HCT116 (cell line): ENCODE data around the gene BANF1. TPM values are rescaled to one million over a fixed set of nuclear protein-coding genes. Genes with fewer than 3 reads are reported as not detected.

Experiments
- ATAC-seq: fragments of 200-7000 bp; cut with Tn5 transposase; 2 replicates; pipeline ENCODE4 v1.9.1; 2020; ENCODE audit warnings: mild to moderate bottlenecking, moderate library complexity
- BruUV-seq: library from RNA; stranded (reverse); fragments of 400-500 nt; replicated peaks from 2 replicates; lab custom pipeline; 2021; lab: Mats Ljungman, UMichigan
- CTCF ChIA-PET: fragments of 300-600 bp; sonication (Branson Sonifier 250); formaldehyde crosslinking; loops from one replicate; lab custom pipeline; 2021; ENCODE audit warnings: antibody characterized with exemption; lab: Charles Lee
- POLR2A ChIA-PET: fragments of 300-600, 350-600 bp; sonication (Branson Sonifier 250); formaldehyde crosslinking; loops from one replicate; lab custom pipeline; 2021; ENCODE audit warnings: antibody characterized with exemption; lab: Charles Lee
- RAD21 ChIA-PET, 2 experiments: fragments of 300-600 bp; sonication (Branson Sonifier 250); formaldehyde crosslinking; loops; one replicate each; lab custom pipeline; 2023; ENCODE audit warnings: low total read pairs in 2 of 2; ENCODE audit not compliant: uncharacterized antibody in 2 of 2, unreplicated experiment in 2 of 2, low non-redundant PET in 1 of 2; lab: Charles Lee
- DNase-seq: peaks from one replicate; pipeline ENCODE4 v3.0.0-alpha.2; 2010; ENCODE audit warnings: low read depth, low spot score
- H2AFZ ChIP-seq: fragments of 200-600 bp; shearing (Covaris generic), sonication (generic); 2 replicates; pipeline ENCODE4 v1.6.1; 2017; ENCODE audit warnings: low read depth, mixed run types, mixed read lengths, antibody characterized with exemption, low read length; ENCODE audit not compliant: poor library complexity, severe bottlenecking
- H3K27ac ChIP-seq: 2 replicates; pipeline ENCODE4 v1.5.1; 2012; ENCODE audit warnings: low read depth, low read length
- H3K27me3 ChIP-seq: fragments of 200-600 bp; sonication (generic); 2 replicates; pipeline ENCODE4 v1.6.1; 2016; ENCODE audit warnings: mixed run types, low read length, mixed read lengths; ENCODE audit not compliant: insufficient read depth
- H3K36me3 ChIP-seq, 2 experiments: fragments of 200-500 bp in 1 of 2; fragments of 200-600 bp in 1 of 2; sonication (Bioruptor generic) in 1 of 2; sonication (generic) in 1 of 2; 2 replicates each; pipeline versions ENCODE4 v1.5.1 to v1.6.1; 2014 to 2016; ENCODE audit warnings: low read length in 2 of 2, inconsistent platforms in 1 of 2, mixed read lengths in 1 of 2, mixed run types in 1 of 2; ENCODE audit not compliant: insufficient read depth in 2 of 2, control insufficient read depth in 1 of 2
- H3K4me1 ChIP-seq, 2 experiments: fragments of 200-600 bp in 1 of 2; sonication (generic) in 1 of 2; 2 replicates each; pipeline versions ENCODE4 v1.5.1 to v1.6.1; 2012 to 2017; ENCODE audit warnings: low read length in 2 of 2, inconsistent platforms in 1 of 2, mild to moderate bottlenecking in 1 of 2, mixed read lengths in 1 of 2, mixed run types in 1 of 2, moderate library complexity in 1 of 2; ENCODE audit not compliant: insufficient read depth in 2 of 2, control insufficient read depth in 1 of 2
- H3K4me2 ChIP-seq: fragments of 200-600 bp; sonication (generic); 2 replicates; pipeline ENCODE4 v1.6.1; 2017; ENCODE audit warnings: mixed run types, low read length, mixed read lengths
- H3K4me3 ChIP-seq, 2 experiments: fragments of 200-600 bp in 1 of 2; sonication (generic) in 1 of 2; replicated peaks in 1 of 2; 2 replicates each; pipeline ENCODE4 v1.5.1; 2011 to 2016; ENCODE audit warnings: low read length in 2 of 2, control low read depth in 1 of 2, low read depth in 1 of 2, mild to moderate bottlenecking in 1 of 2, mixed read lengths in 1 of 2, mixed run types in 1 of 2
- H3K79me2 ChIP-seq: fragments of 200-600 bp; sonication (generic); 2 replicates; pipeline ENCODE4 v1.6.1; 2017; ENCODE audit warnings: mild to moderate bottlenecking, mixed run types, low read length, moderate library complexity, mixed read lengths; ENCODE audit not compliant: insufficient read depth
- H3K9ac ChIP-seq: fragments of 200-600 bp; sonication (generic); 2 replicates; pipeline ENCODE4 v1.6.1; 2016; ENCODE audit warnings: low read length, mixed read lengths
- H3K9me2 ChIP-seq: fragments of 200-600 bp; sonication (generic), shearing (Covaris generic); 2 replicates; pipeline ENCODE4 v1.6.1; 2017; ENCODE audit warnings: mixed run types, mild to moderate bottlenecking, moderate library complexity; ENCODE audit not compliant: insufficient read depth
- H3K9me3 ChIP-seq, 2 experiments: fragments of 200-500 bp in 1 of 2; fragments of 200-600 bp in 1 of 2; sonication (Bioruptor generic) in 1 of 2; sonication (generic) in 1 of 2; 2 replicates each; pipeline ENCODE4 v1.6.1; 2014 to 2017; ENCODE audit warnings: low read length in 2 of 2, mixed read lengths in 2 of 2, inconsistent platforms in 1 of 2, low read depth in 1 of 2, mild to moderate bottlenecking in 1 of 2, mixed run types in 1 of 2, moderate library complexity in 1 of 2; ENCODE audit not compliant: control insufficient read depth in 1 of 2, insufficient read depth in 1 of 2
- H4K20me1 ChIP-seq: fragments of 200-600 bp; sonication (generic), shearing (Covaris generic); 2 replicates; pipeline ENCODE4 v1.6.1; 2017; ENCODE audit warnings: mixed run types, mild to moderate bottlenecking, moderate library complexity; ENCODE audit not compliant: insufficient read depth
- CEBPB ChIP-seq: IDR thresholded peaks from 2 replicates; pipeline ENCODE4 v1.6.1; 2012; ENCODE audit warnings: low read depth
- CTCF ChIP-seq, 3 experiments: fragments of 200-600 bp in 1 of 3; sonication (generic) in 1 of 3; IDR thresholded peaks in 2 of 3; conservative IDR thresholded peaks in 1 of 3; 2 replicates each; pipeline ENCODE4 v1.5.1; 2012 to 2017; ENCODE audit warnings: low read depth in 2 of 3, low read length in 2 of 3, antibody characterized with exemption in 1 of 3, borderline replicate concordance in 1 of 3, control low read depth in 1 of 3, mild to moderate bottlenecking in 1 of 3, mixed read lengths in 1 of 3, mixed run types in 1 of 3, moderate library complexity in 1 of 3; ENCODE audit not compliant: insufficient read depth in 1 of 3
- EGR1 ChIP-seq: IDR thresholded peaks from 2 replicates; pipeline ENCODE4 v1.6.1; 2012; ENCODE audit warnings: low read depth
- EZH2 ChIP-seq: fragments of 200-600 bp; sonication (generic); IDR thresholded peaks from 2 replicates; pipeline ENCODE4 v1.6.1; 2017; ENCODE audit warnings: antibody characterized with exemption, mixed run types
- EZH2phosphoT487 ChIP-seq: fragments of 200-600 bp; IDR thresholded peaks from 2 replicates; pipeline ENCODE4 v1.6.1; 2018; ENCODE audit warnings: antibody characterized with exemption, borderline replicate concordance
- FOSL1 ChIP-seq: IDR thresholded peaks from 2 replicates; pipeline ENCODE4 v1.6.1; 2012; ENCODE audit warnings: low read depth
- JUND ChIP-seq: IDR thresholded peaks from 2 replicates; pipeline ENCODE4 v1.6.1; 2012
- POLR2A ChIP-seq: IDR thresholded peaks from 2 replicates; pipeline ENCODE4 v1.7.0; 2011; ENCODE audit warnings: borderline replicate concordance; ENCODE audit not compliant: insufficient read depth, insufficient read length; ENCODE audit errors: extremely low read depth
- REST ChIP-seq: IDR thresholded peaks from 2 replicates; pipeline ENCODE4 v1.6.1; 2012; ENCODE audit warnings: low read depth
- SIN3A ChIP-seq: IDR thresholded peaks from 2 replicates; pipeline ENCODE4 v1.6.1; 2012; ENCODE audit warnings: low read depth
- SP1 ChIP-seq: IDR thresholded peaks from 2 replicates; pipeline ENCODE4 v1.6.1; 2012; ENCODE audit warnings: low read depth
- SRF ChIP-seq: IDR thresholded peaks from 2 replicates; pipeline ENCODE4 v1.6.1; 2012; ENCODE audit warnings: low read depth
- TCF7L2 ChIP-seq: IDR thresholded peaks from 2 replicates; pipeline ENCODE4 v1.7.0; 2011; ENCODE audit warnings: borderline replicate concordance, inconsistent platforms; ENCODE audit not compliant: insufficient read depth, insufficient read length; ENCODE audit errors: extremely low read depth
- ZNF274 ChIP-seq: fragments of 200-500 bp; sonication (Bioruptor generic); IDR thresholded peaks from 2 replicates; pipeline ENCODE4 v1.6.1; 2014; ENCODE audit warnings: mild to moderate bottlenecking, low read depth, low read length, inconsistent platforms
- intact Hi-C: fragments of 100-400 bp; cut with micrococcal nuclease; formaldehyde crosslinking; loops from 2 replicates; pipeline ENCODE4 v1.10.0; 2022
- total RNA-seq: library from RNA; stranded (reverse); gene quantifications from one replicate; pipeline ENCODE4 v1.2.1, GENCODE V29; 2021; ENCODE audit not compliant: unreplicated experiment

Gene BANF1
- total RNA-seq, 1 experiment from 2014 or later, result 356 TPM

GRCh38 chr11:66008095-66008467 is 5.8 kb downstream of the BANF1 start:
- Histone ChIP-seq H3K9ac (peak overlapping the region; percentile 11; the same call in 1 of the 2 replicates), H3K27me3 (no peaks in the 10 kb centered on the region), H3K9me3 (no peaks in the 10 kb centered on the region), H2AFZ (no peak overlapping the region), H3K79me2 (peaks cover 25% of the 10 kb centered on the region), H3K9me2 (no peaks in the 10 kb centered on the region), H3K36me3 (peaks cover 11 to 24% of the 10 kb centered on the region in 2 experiments), H3K4me1 (peaks cover 51 to 90% of the 10 kb centered on the region in 2 experiments), H3K4me3 (no peak overlapping the region), H4K20me1 (no peaks in the 10 kb centered on the region), H3K27ac (peak overlapping the region; percentile 46), H3K4me2 (peak overlapping the region; percentile 36)
- RAD21 ChIA-PET, result no interaction called here
- CTCF ChIA-PET, result interaction anchor here (0.6 to 1.3 kb wide), 2 partner anchors 15 to 148 kb away, joined by 3 to 5 read pairs; partner anchors contain the start of gene MUS81
- DNase-seq (no peak), ATAC-seq (no peak)
- no peak for TF ChIP-seq REST
- TF ChIP-seq SP1, result no peak
- TF ChIP-seq FOSL1, result no peak
- no peak for TF ChIP-seq TCF7L2
- no peak for TF ChIP-seq CEBPB
- TF ChIP-seq POLR2A, result no peak
- no peak for TF ChIP-seq SIN3A
- no peak for TF ChIP-seq JUND
- no peak for TF ChIP-seq EGR1
- TF ChIP-seq SRF, result no peak
- TF ChIP-seq ZNF274, result no peak
- no peak for TF ChIP-seq CTCF (IDR thresholded peaks at IDR 0.05 in 2 of 3, conservative IDR thresholded peaks at IDR 0.05 in 1 of 3; ENCODE audit: borderline replicate concordance in 1 of 3, insufficient read depth in 1 of 3, low read depth in 2 of 3, low read length in 2 of 3)
- no peak for TF ChIP-seq EZH2
- no peak for TF ChIP-seq EZH2phosphoT487
- POLR2A ChIA-PET, result interaction anchor here (1.1 kb wide), 1 partner anchor 118 kb away, joined by 4 read pairs; the partner anchor contains the start of gene CCDC85B
- intact Hi-C loops, result no loop called here
- no TSS peak for BruUV-seq
